ENCODE measurements around the gene TGFBR3.

Gene TGFBR3

DNA sequence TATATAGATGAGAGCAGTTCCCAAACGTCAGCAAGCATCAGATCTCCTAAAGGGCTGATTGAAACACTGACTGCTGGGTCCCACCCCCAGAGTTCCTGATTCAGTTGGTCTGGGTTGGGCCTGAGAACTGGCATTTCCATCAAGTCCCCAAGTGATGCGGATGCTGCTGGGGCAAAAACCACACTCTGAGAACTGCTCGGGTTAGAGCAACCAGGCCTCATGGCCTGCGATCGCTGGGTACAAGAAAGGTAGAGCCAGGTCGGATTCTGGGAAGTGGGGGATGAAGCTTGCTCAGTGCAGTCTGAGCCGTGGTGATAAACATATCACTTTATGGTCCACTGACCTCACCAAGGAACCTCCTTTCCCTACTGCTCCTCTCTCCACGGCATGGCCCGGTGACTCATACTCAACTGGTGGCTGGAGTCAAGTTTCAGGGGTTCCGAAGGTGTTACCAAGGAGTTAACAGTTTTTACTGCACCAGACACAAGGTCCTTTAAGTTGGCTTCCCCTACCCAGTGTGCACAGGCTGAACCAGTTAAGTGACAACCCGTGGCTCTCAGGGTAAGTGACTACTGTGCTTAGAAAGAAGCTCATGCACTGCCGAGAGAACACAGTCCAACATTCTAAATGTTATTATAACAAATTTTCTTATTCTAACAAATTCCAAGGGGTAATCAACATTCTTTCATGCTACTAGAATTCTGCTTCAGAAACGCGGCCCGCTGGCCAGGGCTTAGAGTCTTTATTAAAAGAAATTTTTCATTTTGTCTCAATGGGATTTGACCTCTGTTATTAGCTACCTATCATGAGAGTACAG lies 153.5 kb downstream of the TGFBR3 start:
- DNase-seq (ENCODE audit: low read depth) = no peak
- H3K4me3 ChIP-seq (ENCODE audit: control insufficient read depth, low read depth, low read length) = no peak overlapping the region
- TF ChIP-seq, protein P1, sequence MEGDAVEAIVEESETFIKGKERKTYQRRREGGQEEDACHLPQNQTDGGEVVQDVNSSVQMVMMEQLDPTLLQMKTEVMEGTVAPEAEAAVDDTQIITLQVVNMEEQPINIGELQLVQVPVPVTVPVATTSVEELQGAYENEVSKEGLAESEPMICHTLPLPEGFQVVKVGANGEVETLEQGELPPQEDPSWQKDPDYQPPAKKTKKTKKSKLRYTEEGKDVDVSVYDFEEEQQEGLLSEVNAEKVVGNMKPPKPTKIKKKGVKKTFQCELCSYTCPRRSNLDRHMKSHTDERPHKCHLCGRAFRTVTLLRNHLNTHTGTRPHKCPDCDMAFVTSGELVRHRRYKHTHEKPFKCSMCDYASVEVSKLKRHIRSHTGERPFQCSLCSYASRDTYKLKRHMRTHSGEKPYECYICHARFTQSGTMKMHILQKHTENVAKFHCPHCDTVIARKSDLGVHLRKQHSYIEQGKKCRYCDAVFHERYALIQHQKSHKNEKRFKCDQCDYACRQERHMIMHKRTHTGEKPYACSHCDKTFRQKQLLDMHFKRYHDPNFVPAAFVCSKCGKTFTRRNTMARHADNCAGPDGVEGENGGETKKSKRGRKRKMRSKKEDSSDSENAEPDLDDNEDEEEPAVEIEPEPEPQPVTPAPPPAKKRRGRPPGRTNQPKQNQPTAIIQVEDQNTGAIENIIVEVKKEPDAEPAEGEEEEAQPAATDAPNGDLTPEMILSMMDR (IDR thresholded peaks at IDR 0.05; ENCODE audit: control insufficient read depth, insufficient read depth, low read depth, low read length, missing control alignments) = no peak

DNA sequence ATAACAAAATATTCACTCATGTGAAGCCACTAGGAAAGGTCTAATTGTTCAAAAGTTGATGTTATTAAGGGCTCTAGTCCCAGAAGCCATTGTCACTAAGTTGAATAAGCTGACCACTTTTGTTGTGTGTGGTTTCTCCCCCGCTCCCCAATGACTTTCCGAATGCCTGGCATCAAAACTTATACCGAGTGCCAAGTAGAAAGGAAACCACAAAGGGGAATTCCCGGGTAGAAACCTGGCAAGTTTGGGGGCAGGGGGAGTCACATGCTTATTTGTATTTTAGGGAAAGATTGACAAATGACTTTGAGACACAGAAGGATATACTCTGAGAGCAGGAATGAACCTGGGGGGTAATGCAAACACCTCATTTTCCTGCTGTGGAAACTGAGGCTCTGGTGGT lies 154.1 kb downstream of the TGFBR3 start:
- TF ChIP-seq, protein P1 (IDR thresholded peaks at IDR 0.05; ENCODE audit: control insufficient read depth, insufficient read depth, low read depth, low read length, missing control alignments) = no peak
- H3K4me3 ChIP-seq (ENCODE audit: control insufficient read depth, low read depth, low read length) = no peak overlapping the region
- no peak for DNase-seq (ENCODE audit: low read depth)

DNA sequence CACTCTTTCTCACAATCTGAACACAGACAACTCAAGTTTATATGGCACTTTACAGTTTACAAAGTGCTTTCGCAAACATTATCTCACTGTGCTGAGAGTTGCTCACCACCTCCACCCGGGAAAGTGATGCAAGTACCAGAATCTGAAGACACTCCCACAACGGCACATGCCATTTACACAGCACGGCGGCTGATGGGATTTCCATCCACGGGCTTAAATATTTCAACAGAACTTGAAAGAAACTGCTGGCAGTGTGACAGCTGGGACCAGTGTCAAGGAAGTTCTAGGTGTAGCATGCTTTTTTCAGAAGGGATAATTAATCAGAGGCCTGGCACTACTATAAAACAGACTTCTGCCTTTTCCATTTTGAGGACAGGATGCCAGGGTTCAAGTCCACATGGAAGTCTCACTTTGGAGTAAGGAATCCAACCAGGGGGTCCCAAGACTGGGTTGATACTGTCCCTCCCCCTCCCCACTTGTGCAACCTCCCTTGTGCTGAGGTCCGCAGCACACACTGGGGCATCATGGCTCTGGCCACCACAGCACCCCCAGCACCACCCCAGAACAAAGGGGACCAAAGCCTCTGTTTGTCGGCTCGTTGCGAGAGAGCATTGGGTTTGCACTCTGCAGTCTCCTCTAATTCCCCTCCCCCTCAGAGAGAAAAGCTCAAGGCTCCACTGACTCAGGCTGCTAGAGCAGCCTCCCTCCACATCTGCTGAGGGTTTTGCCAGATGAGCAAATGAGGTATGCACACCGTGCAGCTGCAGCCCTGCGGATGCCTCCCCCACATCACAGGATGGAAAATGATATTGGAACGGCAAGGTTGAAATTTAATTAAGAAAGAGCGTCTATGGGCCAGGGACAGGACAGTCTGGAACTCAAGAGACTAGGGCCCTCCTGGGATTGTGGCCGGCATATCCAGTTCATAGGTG lies 154.9 kb downstream of the TGFBR3 start:
- no peak overlapping the region for H3K4me3 ChIP-seq (ENCODE audit: control insufficient read depth, low read depth, low read length)
- peak; percentile 67 for DNase-seq (ENCODE audit: low read depth)
- TF ChIP-seq, protein P1 (IDR thresholded peaks at IDR 0.05; ENCODE audit: control insufficient read depth, insufficient read depth, low read depth, low read length, missing control alignments) = no peak

DNA sequence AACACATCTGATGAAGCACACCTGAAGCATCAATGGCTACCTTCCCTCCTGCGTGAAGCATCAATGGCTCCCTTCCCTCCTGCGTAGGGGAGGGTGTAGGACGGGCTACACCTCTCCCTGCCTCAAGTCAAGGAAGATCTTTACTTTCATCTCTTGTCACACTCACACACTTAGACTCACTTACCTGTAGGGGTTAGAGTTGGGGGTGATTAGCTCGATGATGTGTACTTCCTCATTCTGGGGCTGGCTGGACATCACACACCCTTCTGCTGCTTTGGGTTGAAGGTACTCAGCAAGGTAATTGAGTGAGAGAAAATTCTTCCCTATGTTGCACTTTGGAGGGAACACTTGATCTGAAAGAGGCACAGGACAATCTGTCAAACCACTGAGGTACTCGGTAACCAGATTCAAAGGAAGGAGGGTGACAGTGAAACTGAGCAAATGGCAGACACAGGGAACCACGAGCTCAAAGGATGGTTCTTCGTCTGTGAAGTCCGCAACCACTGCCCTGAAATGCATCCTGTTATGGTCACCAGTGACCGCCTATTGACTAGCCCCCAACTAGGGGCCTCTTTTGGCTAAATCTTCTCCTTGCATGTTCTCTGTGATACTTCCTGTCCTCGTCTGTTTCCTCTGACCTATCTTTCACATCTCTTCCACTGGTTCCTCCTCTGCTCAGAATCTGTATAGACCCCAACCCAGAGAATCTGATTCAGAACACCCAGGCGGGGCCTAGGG lies 156.2 kb downstream of the TGFBR3 start:
- DNase-seq (ENCODE audit: low read depth) = no peak
- TF ChIP-seq, protein P1 (IDR thresholded peaks at IDR 0.05; ENCODE audit: control insufficient read depth, insufficient read depth, low read depth, low read length, missing control alignments) = no peak
- H3K4me3 ChIP-seq (ENCODE audit: control insufficient read depth, low read depth, low read length) = no peak overlapping the region

DNA sequence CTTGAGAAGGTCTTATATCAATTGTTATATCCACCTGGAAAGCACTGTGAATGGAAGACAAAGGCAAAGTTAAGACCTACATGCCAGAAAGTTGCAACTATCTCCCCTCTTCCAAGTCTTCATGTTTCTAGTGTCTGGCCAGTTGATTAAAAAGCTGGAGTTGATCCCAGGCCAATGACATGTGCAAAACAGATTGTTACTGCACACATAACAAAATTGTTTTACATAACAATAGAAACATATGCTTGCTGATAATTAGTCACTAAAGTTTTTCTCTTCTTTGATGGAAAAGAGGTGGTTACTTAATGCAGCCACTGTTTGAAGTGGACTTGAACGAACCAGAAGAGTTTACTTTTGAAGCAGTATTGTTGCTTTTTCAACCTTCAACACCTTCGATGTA lies 158.2 kb downstream of the TGFBR3 start:
- TF ChIP-seq, protein P1 (IDR thresholded peaks at IDR 0.05; ENCODE audit: control insufficient read depth, insufficient read depth, low read depth, low read length, missing control alignments) = no peak
- no peak for DNase-seq (ENCODE audit: low read depth)
- H3K4me3 ChIP-seq (ENCODE audit: control insufficient read depth, low read depth, low read length) = no peak overlapping the region

Measured in AG09309 (cell line).